ENCODE data around the gene MYO1D. TPM values are rescaled to one million over a fixed set of nuclear protein-coding genes. Genes with fewer than 3 reads are reported as not detected.

Gene MYO1D
- total RNA-seq, 3 donors from 2014 or later, result 166 to 495 (median 256) TPM

DNA sequence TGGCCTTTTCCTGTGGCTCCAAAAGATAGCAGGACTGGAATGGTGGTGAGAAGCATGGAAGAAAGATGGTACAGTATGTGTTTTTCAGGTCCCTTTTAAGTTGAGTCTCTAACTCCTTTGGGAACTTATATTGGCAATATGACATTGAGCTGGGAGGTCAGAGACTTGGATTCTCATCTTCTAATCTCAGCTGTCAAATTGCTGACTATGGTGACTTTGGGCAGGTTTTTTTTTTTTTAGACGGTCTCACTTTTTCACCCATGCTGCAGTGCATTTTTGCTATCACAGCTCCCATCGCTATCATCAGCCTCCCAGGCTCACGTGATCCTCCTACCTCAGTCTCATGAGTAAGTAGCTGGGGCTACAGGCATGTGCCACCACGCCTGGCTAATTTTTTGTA lies 405.3 kb downstream of the MYO1D start:
- intact Hi-C loops (cut with DNase I, micrococcal nuclease), result no loop called here
- TF ChIP-seq CTCF (IDR thresholded peaks at IDR 0.05), result no peak
- ATAC-seq (no peak), DNase-seq (no peak)
- Histone ChIP-seq H3K4me3 (no peak overlapping the region), H3K9me3 (no peaks in the 10 kb centered on the region), H3K4me1 (ENCODE audit: low read depth) (no peaks in the 10 kb centered on the region), H3K36me3 (ENCODE audit: low read depth) (peaks cover 15% of the 10 kb centered on the region)

DNA sequence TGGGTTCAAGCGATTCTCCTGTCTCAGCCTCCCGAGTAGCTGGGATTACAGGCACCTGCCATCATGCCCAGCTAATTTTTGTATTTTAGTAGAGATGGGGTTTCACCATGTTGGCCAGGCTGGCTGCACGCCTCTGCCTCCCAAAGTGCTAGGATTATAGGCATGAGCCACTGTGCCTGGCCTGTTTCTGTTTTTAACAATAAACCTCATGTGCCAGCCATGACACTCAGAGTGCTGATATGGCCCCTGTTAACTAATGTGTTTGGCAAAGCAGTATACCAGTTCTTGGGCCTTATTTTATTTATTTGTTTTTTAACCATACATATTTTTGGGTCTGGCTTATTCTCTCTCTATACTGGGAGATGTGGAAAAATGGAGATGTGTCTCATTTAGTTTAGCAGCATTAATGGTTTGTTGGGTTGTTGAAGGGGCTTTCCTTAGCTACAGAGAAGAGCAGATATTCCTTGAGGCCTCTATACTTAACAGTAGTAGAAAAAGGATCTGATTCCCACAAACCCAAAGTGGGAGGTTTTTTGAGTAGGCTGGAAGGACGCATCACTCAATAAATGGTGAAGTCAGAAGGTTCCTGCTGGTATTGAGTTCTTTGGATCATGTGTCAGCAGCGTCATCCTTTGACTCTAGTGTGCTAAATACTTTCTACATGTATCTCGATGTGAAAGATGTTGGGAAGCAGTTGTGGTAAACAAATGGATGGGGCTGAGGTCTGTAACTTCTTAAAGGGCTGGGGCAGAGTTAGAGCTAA lies 406.3 kb downstream of the MYO1D start:
- DNase-seq (no peak), ATAC-seq (no peak)
- no peak for TF ChIP-seq CTCF (IDR thresholded peaks at IDR 0.05)
- intact Hi-C loops (cut with DNase I, micrococcal nuclease), result no loop called here
- no peaks in the 10 kb centered on the region for H3K9me3 ChIP-seq
- peaks cover 14% of the 10 kb centered on the region for H3K36me3 ChIP-seq (ENCODE audit: low read depth)
- H3K4me1 ChIP-seq (ENCODE audit: low read depth), result no peaks in the 10 kb centered on the region
- H3K4me3 ChIP-seq, result no peak overlapping the region

DNA sequence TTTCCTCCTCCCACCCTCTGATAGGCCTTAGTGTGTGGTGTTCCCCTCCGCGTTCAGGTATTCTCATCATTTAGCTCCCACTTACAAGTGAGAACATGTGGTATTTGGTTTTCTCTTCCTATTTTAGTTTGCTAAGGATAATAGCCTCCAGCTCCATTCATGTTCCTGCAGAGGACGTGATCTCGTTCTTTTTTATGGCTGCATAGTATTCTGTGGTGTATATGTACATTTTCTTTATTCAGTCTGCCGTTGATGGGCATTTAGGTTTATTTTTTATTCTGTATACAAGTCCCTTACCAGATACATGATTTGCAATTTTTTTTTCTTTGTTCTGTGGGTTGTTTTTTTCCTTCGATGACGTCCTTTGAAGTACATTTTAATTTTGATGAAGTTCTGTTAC lies 409.0 kb downstream of the MYO1D start:
- Histone ChIP-seq H3K36me3 (ENCODE audit: low read depth) (no peaks in the 10 kb centered on the region), H3K4me3 (no peak overlapping the region), H3K4me1 (ENCODE audit: low read depth) (no peaks in the 10 kb centered on the region), H3K9me3 (no peaks in the 10 kb centered on the region)
- no peak for ATAC-seq
- no peak for DNase-seq
- intact Hi-C loops (cut with DNase I, micrococcal nuclease), result no loop called here
- no peak for TF ChIP-seq CTCF (IDR thresholded peaks at IDR 0.05)

- ATAC-seq, result no peak
- TF ChIP-seq CTCF (IDR thresholded peaks at IDR 0.05), result no peak
- intact Hi-C loops (cut with DNase I, micrococcal nuclease), result no loop called here
- no peak overlapping the region for H3K4me3 ChIP-seq
- DNase-seq, result no peak
- H3K4me1 ChIP-seq (ENCODE audit: low read depth), result no peaks in the 10 kb centered on the region
- no peaks in the 10 kb centered on the region for H3K9me3 ChIP-seq
- H3K36me3 ChIP-seq (ENCODE audit: low read depth), result no peaks in the 10 kb centered on the region
Observed at GRCh38 chr17:32464374-32464773, 412.6 kb downstream of the MYO1D start.

DNA sequence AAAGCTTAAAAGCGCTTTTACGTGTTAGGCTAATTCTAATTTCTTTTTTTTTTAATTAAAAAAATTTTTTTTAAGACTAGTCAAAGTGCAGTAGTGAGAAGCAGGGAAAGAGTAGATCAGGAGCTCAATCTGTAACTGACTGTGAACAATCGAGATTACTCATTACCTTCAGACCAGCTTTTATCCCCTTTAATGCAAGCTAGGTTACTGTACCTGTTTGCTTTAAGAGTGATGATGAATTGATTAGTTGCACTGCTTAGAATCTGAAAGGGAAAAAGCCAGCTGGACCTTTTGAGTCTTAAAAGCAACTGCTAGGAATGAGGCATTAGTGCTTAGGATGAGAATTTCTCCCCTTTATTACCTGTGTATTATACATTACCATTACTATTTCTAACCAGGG lies 413.6 kb downstream of the MYO1D start:
- Histone ChIP-seq H3K9me3 (no peaks in the 10 kb centered on the region), H3K36me3 (ENCODE audit: low read depth) (no peaks in the 10 kb centered on the region), H3K4me1 (ENCODE audit: low read depth) (no peaks in the 10 kb centered on the region), H3K4me3 (no peak overlapping the region)
- TF ChIP-seq CTCF (IDR thresholded peaks at IDR 0.05), result no peak
- ATAC-seq, result no peak
- intact Hi-C loops (cut with DNase I, micrococcal nuclease), result no loop called here
- DNase-seq, result no peak
